HG03025 (cell line): Measurements from ENCODE around the gene C11orf91.

Experiments used
- ATAC-seq: cut with Tn5 transposase; IDR thresholded peaks from one replicate; pipeline ENCODE4 v1.9.1; 2021; ENCODE audit warnings: mild to moderate bottlenecking, moderate library complexity; ENCODE audit not compliant: unreplicated experiment, low FRiP score

The C11orf91 gene

DNA sequence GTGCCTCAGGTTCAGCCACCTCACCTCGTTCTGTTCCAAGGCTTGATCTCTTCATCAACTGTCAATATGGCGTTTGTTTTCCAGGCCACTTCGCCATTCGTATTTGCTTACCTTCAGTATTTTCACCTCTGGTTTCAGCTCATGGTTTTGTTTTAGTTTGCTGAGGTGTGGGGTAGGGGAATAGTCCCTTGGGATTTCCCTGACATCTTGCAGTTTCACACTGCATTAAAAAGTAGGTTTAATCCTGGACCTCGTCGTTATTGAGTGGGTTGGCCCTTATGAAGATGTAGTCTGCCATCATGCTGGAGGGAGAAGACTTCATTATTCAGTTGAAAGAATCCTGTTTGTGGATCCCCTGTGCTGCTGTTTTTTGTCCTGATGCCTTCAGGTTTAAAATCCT, 46.0 kb downstream of the C11orf91 start:
- ATAC-seq, result no peak

- no peak for ATAC-seq
Observed at GRCh38 chr11:33652930-33653329, 47.7 kb downstream of the C11orf91 start.

- no peak for ATAC-seq
Observed at GRCh38 chr11:33652431-33652830, 48.2 kb downstream of the C11orf91 start.

DNA sequence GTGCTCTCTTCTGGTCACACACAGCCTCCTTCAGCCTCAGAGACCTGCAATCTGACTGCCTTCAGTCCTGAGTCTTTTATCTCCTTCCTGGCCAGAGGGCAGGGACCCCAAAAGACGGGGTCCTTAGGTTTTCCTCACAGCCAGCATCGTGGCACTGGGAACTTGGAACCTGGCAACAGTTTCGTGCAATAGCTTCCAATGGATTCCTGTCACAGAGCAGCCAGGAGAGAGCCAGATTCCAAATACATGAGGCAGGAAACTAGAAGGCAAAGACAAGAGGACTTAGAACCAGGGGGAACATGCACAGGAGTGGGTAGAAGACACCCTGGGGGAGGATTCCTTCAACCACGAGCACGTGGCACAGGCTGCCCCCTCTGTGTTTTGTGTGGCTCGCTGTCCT, 48.6 kb downstream of the C11orf91 start:
- ATAC-seq, result no peak

DNA sequence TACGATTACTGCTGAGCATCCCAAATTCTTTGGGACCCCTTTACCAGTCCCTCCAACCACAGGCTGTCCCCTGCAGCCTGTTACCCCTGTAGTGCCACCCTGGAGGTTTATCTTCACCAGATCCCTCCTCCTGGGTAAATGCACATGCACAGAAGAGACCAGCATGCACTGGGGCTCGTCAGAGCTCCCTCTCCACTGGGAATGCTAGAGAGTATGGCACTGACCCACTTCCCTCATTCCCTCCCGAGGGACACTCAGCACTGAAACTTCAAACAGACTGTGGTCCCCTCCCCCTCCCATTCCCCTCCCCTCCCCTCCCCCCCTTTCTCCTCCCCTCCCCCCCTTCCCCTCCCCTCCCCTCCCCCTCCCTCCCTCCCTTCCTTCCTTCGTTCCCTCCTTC, 49.1 kb downstream of the C11orf91 start:
- ATAC-seq, result no peak

- ATAC-seq, result no peak
Observed at GRCh38 chr11:33649944-33650343, 50.7 kb downstream of the C11orf91 start.
